Endothelial cell of umbilical vein (primary cell): Measurements from ENCODE around the gene IRX1. TPM values are rescaled to one million over a fixed set of nuclear protein-coding genes. Genes with fewer than 3 reads are reported as not detected.

Experiments used
- BruUV-seq: library from RNA; stranded (reverse); fragments of 400-500 nt; replicated peaks from 2 replicates; lab custom pipeline; 2021; lab: Mats Ljungman, UMichigan
- CTCF ChIA-PET: fragments of 300-600, 350-600 bp; sonication (Branson Sonifier 250); formaldehyde crosslinking; loops from one replicate; lab custom pipeline; 2021; ENCODE audit warnings: antibody characterized with exemption, inconsistent platforms; lab: Charles Lee
- POLR2A ChIA-PET: fragments of 300-600, 350-600 bp; sonication (Branson Sonifier 250); formaldehyde crosslinking; loops from one replicate; lab custom pipeline; 2021; ENCODE audit warnings: antibody characterized with exemption, inconsistent platforms; lab: Charles Lee
- DNase-seq: peaks from one replicate; pipeline ENCODE4 v3.0.0-alpha.2; 2011; ENCODE audit warnings: low read depth, low spot score
- FAIRE-seq: peaks from 2 replicates; lab custom pipeline; 2011; peaks lifted over from hg19 to GRCh38; lab: Jason Lieb, UNC
- H2AFZ ChIP-seq: 2 replicates; pipeline ENCODE4 v1.6.0; 2012; ENCODE audit warnings: low read depth, low read length, control low read depth, inconsistent platforms
- H3K27ac ChIP-seq: 2 replicates; pipeline ENCODE4 v1.5.1; 2011; ENCODE audit warnings: low read depth, mild to moderate bottlenecking, control low read depth, low read length, moderate library complexity; ENCODE audit not compliant: insufficient read depth
- H3K27me3 ChIP-seq, 2 experiments: 2 replicates each; pipeline versions ENCODE4 v1.6.0 to v1.6.1; 2011; ENCODE audit warnings: low read length in 2 of 2, mixed read lengths in 1 of 2; ENCODE audit not compliant: control insufficient read depth in 2 of 2, insufficient read depth in 2 of 2
- H3K36me3 ChIP-seq, 2 experiments: 2 replicates in 1 of 2; 3 replicates in 1 of 2; pipeline ENCODE4 v1.5.1; 2011; ENCODE audit warnings: low read length in 2 of 2, mild to moderate bottlenecking in 1 of 2, moderate library complexity in 1 of 2; ENCODE audit not compliant: control insufficient read depth in 2 of 2, insufficient read depth in 2 of 2; ENCODE audit errors: extremely low read depth in 1 of 2
- H3K4me1 ChIP-seq: 3 replicates; pipeline ENCODE4 v1.5.1; 2011; ENCODE audit warnings: mild to moderate bottlenecking, low read length; ENCODE audit not compliant: control insufficient read depth, insufficient read depth; ENCODE audit errors: extremely low read depth
- H3K4me2 ChIP-seq: 2 replicates; pipeline ENCODE4 v1.6.1; 2011; ENCODE audit warnings: low read length, control low read depth, mixed read lengths; ENCODE audit not compliant: insufficient read depth
- H3K4me3 ChIP-seq, 3 experiments: fragments of 200-600 bp in 1 of 3; sonication (generic), shearing (Covaris generic) in 1 of 3; replicated peaks in 1 of 3; 2 replicates each; pipeline ENCODE4 v1.5.1; 2011 to 2016; ENCODE audit warnings: control low read depth in 3 of 3, low read length in 3 of 3, mild to moderate bottlenecking in 2 of 3, inconsistent platforms in 1 of 3, low read depth in 1 of 3, moderate library complexity in 1 of 3; ENCODE audit not compliant: insufficient read depth in 1 of 3
- H3K79me2 ChIP-seq: 2 replicates; pipeline ENCODE4 v1.6.0; 2012; ENCODE audit warnings: low read length, inconsistent platforms; ENCODE audit not compliant: control insufficient read depth, insufficient read depth
- H3K9ac ChIP-seq: replicated peaks from 2 replicates; pipeline ENCODE3; 2011; ENCODE audit warnings: low read length, control low read depth; ENCODE audit not compliant: insufficient read depth; ENCODE audit errors: extremely low read depth
- H3K9me1 ChIP-seq: replicated peaks from 3 replicates; pipeline ENCODE4 v1.6.0; 2011; ENCODE audit warnings: mild to moderate bottlenecking, low read length; ENCODE audit not compliant: control insufficient read depth, insufficient read depth; ENCODE audit errors: extremely low read depth
- H3K9me3 ChIP-seq: replicated peaks from 2 replicates; pipeline ENCODE4 v1.5.1; 2012; ENCODE audit warnings: low read length, inconsistent platforms; ENCODE audit not compliant: control insufficient read depth, insufficient read depth
- H4K20me1 ChIP-seq: replicated peaks from 2 replicates; pipeline ENCODE3; 2011; ENCODE audit warnings: mild to moderate bottlenecking, low read length; ENCODE audit not compliant: control insufficient read depth, insufficient read depth; ENCODE audit errors: extremely low read depth
- EZH2 ChIP-seq: IDR thresholded peaks from 2 replicates; pipeline ENCODE4 v1.6.1; 2012; ENCODE audit warnings: borderline replicate concordance, low read depth, mild to moderate bottlenecking, moderate library complexity, low read length, inconsistent platforms; ENCODE audit not compliant: severe bottlenecking
- FOS ChIP-seq: IDR thresholded peaks from 2 replicates; pipeline ENCODE4 v1.6.1; 2011; ENCODE audit warnings: mild to moderate bottlenecking, low read length, moderate library complexity, borderline replicate concordance; ENCODE audit not compliant: insufficient read depth
- GATA2 ChIP-seq: IDR thresholded peaks from 2 replicates; pipeline ENCODE4 v1.7.0; 2011; ENCODE audit warnings: low read depth, mild to moderate bottlenecking, moderate library complexity, mixed read lengths, low read length; ENCODE audit not compliant: insufficient read length, insufficient read depth
- JUN ChIP-seq: IDR thresholded peaks from 2 replicates; pipeline ENCODE4 v1.6.1; 2011; ENCODE audit warnings: borderline replicate concordance, low read depth; ENCODE audit not compliant: insufficient read length, insufficient read depth
- MYC ChIP-seq: IDR thresholded peaks from one replicate; pipeline ENCODE4 v1.6.1; 2011; ENCODE audit warnings: mild to moderate bottlenecking, low read depth, low read length
- POLR2A ChIP-seq: IDR thresholded peaks from 2 replicates; pipeline ENCODE4 v1.6.1; 2012; ENCODE audit warnings: low read depth, mild to moderate bottlenecking, control low read depth, low read length
- POLR2AphosphoS5 ChIP-seq: IDR thresholded peaks from 2 replicates; pipeline ENCODE4 v1.6.1; 2012; ENCODE audit warnings: low read depth, mild to moderate bottlenecking, control low read depth, low read length, moderate library complexity; ENCODE audit not compliant: insufficient read depth
- dilution Hi-C: fragments of 300-500 bp; cut with MboI; formaldehyde crosslinking; loops from one replicate; pipeline ENCODE4 v1.15.0; 2019; ENCODE audit warnings: low sequenced_read_pairs; ENCODE audit not compliant: extremely low pct_ligation_motif_present
- intact Hi-C: fragments of 100-400 bp; cut with micrococcal nuclease; formaldehyde crosslinking; loops from one replicate; pipeline ENCODE4 v1.10.0; 2022
- polyA plus RNA-seq, 4 experiments: library from polyadenylated mRNA; depleted of rRNA in 3 of 4; stranded (reverse) in 3 of 4; unstranded in 1 of 4; fragments of >200 nt; gene quantifications; 2 replicates each; pipeline versions ENCODE4 v1.2.1 to v1.2.3, GENCODE V29; 2011 to 2012; ENCODE audit warnings: missing spikeins in 1 of 4
- total RNA-seq: library from RNA; stranded (reverse); gene quantifications from 2 replicates; pipeline ENCODE4 v1.2.3, GENCODE V29; 2021
- TF ChIP-seq, protein P1 (sequence below), 2 donors: IDR thresholded peaks; 1 replicate in 1 of 2; 2 replicates in 1 of 2; pipeline ENCODE4 v1.5.1; 2011; ENCODE audit warnings: low read length in 2 of 2, mild to moderate bottlenecking in 2 of 2, moderate library complexity in 2 of 2, control low read depth in 1 of 2, inconsistent platforms in 1 of 2, low read depth in 1 of 2; ENCODE audit not compliant: insufficient read depth in 1 of 2; ENCODE audit errors: extremely low read depth in 1 of 2
- TF ChIP-seq, protein P2 (sequence below): IDR thresholded peaks from 2 replicates; pipeline ENCODE4 v1.6.1; 2011; ENCODE audit not compliant: insufficient read depth, insufficient read length

The IRX1 gene
- total and polyA plus RNA-seq, 2 donors (not counting 3 experiments of a cell fraction or from before 2014, with no cell fraction given): not detected

GRCh38 chr5:3564116-3564515 lies 31.5 kb upstream of the IRX1 start:
- H3K27ac ChIP-seq: no peak overlapping the region
- ChIA-PET POLR2A (no interaction called here), CTCF (no interaction called here)
- H3K36me3 ChIP-seq: no peaks in the 10 kb centered on the region
- H3K4me1 ChIP-seq: no peaks in the 10 kb centered on the region
- H3K4me2 ChIP-seq: no peak overlapping the region
- BruUV-seq: no TSS peak
- dilution Hi-C loops: no loop called here
- intact Hi-C loops: no loop called here
- H3K9me1 ChIP-seq: no peaks in the 10 kb centered on the region
- FAIRE-seq (no peak), DNase-seq (no peak)
- no peak overlapping the region for H3K4me3 ChIP-seq
- no peaks in the 10 kb centered on the region for H3K79me2 ChIP-seq
- H3K27me3 ChIP-seq: no peaks in the 10 kb centered on the region
- H4K20me1 ChIP-seq: no peaks in the 10 kb centered on the region
- TF ChIP-seq JUN: no peak
- TF ChIP-seq GATA2: no peak
- TF ChIP-seq, protein P1, sequence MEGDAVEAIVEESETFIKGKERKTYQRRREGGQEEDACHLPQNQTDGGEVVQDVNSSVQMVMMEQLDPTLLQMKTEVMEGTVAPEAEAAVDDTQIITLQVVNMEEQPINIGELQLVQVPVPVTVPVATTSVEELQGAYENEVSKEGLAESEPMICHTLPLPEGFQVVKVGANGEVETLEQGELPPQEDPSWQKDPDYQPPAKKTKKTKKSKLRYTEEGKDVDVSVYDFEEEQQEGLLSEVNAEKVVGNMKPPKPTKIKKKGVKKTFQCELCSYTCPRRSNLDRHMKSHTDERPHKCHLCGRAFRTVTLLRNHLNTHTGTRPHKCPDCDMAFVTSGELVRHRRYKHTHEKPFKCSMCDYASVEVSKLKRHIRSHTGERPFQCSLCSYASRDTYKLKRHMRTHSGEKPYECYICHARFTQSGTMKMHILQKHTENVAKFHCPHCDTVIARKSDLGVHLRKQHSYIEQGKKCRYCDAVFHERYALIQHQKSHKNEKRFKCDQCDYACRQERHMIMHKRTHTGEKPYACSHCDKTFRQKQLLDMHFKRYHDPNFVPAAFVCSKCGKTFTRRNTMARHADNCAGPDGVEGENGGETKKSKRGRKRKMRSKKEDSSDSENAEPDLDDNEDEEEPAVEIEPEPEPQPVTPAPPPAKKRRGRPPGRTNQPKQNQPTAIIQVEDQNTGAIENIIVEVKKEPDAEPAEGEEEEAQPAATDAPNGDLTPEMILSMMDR (IDR thresholded peaks at IDR 0.05; ENCODE audit: extremely low read depth in 1 of 2, insufficient read depth in 1 of 2, low read depth in 1 of 2, low read length in 2 of 2): no peak
- TF ChIP-seq FOS: no peak
- no peak for TF ChIP-seq MYC
- TF ChIP-seq, protein P2, sequence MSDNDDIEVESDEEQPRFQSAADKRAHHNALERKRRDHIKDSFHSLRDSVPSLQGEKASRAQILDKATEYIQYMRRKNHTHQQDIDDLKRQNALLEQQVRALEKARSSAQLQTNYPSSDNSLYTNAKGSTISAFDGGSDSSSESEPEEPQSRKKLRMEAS: no peak
- no peak for TF ChIP-seq POLR2AphosphoS5
- TF ChIP-seq EZH2: no peak
- TF ChIP-seq POLR2A: no peak
- no peak overlapping the region for H2AFZ ChIP-seq
- no peak overlapping the region for H3K9ac ChIP-seq
- H3K9me3 ChIP-seq: peaks cover 8% of the 10 kb centered on the region
